Mucosa of gallbladder (tissue), 1 donor: ENCODE measurements around the gene SEMA4D. TPM values are rescaled to one million over a fixed set of nuclear protein-coding genes. Genes with fewer than 3 reads are reported as not detected.

Source experiments
- DNase-seq: peaks from one replicate; pipeline ENCODE4 v3.0.0-alpha.2; 2020; ENCODE audit warnings: low spot score
- total RNA-seq: library from RNA; stranded (reverse); gene quantifications from one replicate; pipeline ENCODE4 v1.2.1, GENCODE V29; 2021
- donor health status: DM: no; HTN: no; CAD: no.

SEMA4D gene
- total RNA-seq, 1 donor from 2014 or later = 66.2 TPM

GRCh38 chr9:89446261-89446960 is 51.5 kb downstream of the SEMA4D start:
- DNase-seq = no peak

- no peak for DNase-seq
Measured at GRCh38 chr9:89445801-89446251, 52.1 kb downstream of the SEMA4D start.

GRCh38 chr9:89444925-89445765 is 52.8 kb downstream of the SEMA4D start:
- DNase-seq = no peak

GRCh38 chr9:89444274-89444673 is 53.6 kb downstream of the SEMA4D start:
- no peak for DNase-seq

- no peak for DNase-seq
Measured at GRCh38 chr9:89442981-89443814, 54.7 kb downstream of the SEMA4D start.

GRCh38 chr9:89442501-89442978 is 55.4 kb downstream of the SEMA4D start:
- no peak for DNase-seq

GRCh38 chr9:89441986-89442385 is 55.9 kb downstream of the SEMA4D start:
- no peak for DNase-seq

- no peak for DNase-seq
Measured at GRCh38 chr9:89441655-89441970, 56.3 kb downstream of the SEMA4D start.

- no peak for DNase-seq
Measured at GRCh38 chr9:89440951-89441654, 56.8 kb downstream of the SEMA4D start.

GRCh38 chr9:89440548-89440947 is 57.4 kb downstream of the SEMA4D start:
- DNase-seq = no peak

GRCh38 chr9:89440046-89440445 is 57.9 kb downstream of the SEMA4D start:
- no peak for DNase-seq

- no peak for DNase-seq
Measured at GRCh38 chr9:89439571-89439970, 58.3 kb downstream of the SEMA4D start.

GRCh38 chr9:89438194-89438593 is 59.7 kb downstream of the SEMA4D start:
- DNase-seq = no peak

- no peak for DNase-seq
Measured at GRCh38 chr9:89437772-89438171, 60.1 kb downstream of the SEMA4D start.

GRCh38 chr9:89436963-89437625 is 60.8 kb downstream of the SEMA4D start:
- peak; percentile 70 for DNase-seq

- no peak for DNase-seq
Measured at GRCh38 chr9:89436326-89436725, 61.6 kb downstream of the SEMA4D start.

- peak; percentile 78 for DNase-seq
Measured at GRCh38 chr9:89435071-89435823, 62.7 kb downstream of the SEMA4D start.

- no peak for DNase-seq
Measured at GRCh38 chr9:89434636-89435035, 63.3 kb downstream of the SEMA4D start.

GRCh38 chr9:89433826-89434225 is 64.1 kb downstream of the SEMA4D start:
- DNase-seq = no peak

- DNase-seq = no peak
Measured at GRCh38 chr9:89432986-89433530, 64.9 kb downstream of the SEMA4D start.
